ENCODE results near the gene TAF1B.

DNA sequence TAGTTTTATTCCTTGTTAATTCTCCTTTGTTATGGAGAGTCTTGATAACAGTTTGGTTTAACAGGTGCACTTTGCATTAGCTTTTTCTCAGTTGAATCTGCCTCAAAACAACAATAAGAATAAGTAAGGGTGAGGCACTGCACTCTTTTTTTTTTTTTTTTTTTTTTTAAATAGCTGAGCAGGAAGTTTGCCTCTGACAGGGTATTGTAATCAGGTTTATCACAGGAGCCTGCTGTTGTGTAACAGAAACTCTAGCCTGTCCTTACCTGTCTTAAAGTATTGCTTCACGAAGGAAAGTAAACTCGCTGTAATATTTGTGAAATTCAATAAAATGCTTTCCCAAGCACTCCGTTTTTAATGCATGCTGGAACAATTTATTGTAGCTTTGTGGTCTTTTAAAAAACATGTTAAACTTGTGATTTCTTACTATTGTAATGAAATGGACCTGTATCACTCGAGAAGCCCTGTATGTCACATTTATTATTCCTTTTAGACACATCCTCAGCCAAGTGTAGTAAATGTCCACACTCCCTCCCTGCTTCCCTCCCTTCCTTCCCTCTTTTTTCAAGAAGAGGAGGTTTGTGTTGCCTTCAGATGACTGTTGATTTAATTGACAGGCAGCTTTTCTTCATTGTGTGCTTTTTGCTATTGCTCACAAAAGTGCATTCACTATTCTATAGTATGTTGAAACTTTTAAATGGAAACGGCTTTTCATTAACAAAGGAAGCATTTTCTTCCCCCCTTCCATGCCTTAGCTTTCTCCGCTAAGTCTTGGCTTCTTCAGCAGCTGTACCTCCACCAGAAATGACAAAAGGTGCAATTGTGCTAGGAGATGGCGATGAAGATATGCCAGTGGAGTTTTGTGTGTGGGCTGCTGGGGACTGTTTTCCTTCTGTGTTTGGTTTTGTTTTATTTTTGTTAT is 52.7 kb downstream of the TAF1B start:
- TF ChIP-seq, protein P1, sequence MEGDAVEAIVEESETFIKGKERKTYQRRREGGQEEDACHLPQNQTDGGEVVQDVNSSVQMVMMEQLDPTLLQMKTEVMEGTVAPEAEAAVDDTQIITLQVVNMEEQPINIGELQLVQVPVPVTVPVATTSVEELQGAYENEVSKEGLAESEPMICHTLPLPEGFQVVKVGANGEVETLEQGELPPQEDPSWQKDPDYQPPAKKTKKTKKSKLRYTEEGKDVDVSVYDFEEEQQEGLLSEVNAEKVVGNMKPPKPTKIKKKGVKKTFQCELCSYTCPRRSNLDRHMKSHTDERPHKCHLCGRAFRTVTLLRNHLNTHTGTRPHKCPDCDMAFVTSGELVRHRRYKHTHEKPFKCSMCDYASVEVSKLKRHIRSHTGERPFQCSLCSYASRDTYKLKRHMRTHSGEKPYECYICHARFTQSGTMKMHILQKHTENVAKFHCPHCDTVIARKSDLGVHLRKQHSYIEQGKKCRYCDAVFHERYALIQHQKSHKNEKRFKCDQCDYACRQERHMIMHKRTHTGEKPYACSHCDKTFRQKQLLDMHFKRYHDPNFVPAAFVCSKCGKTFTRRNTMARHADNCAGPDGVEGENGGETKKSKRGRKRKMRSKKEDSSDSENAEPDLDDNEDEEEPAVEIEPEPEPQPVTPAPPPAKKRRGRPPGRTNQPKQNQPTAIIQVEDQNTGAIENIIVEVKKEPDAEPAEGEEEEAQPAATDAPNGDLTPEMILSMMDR (IDR thresholded peaks at IDR 0.05; ENCODE audit: low read length): no peak
- no peak for TF ChIP-seq EZH2 (IDR thresholded peaks at IDR 0.05; ENCODE audit: borderline replicate concordance, low read length)

Measured in OCI-LY1 (cell line).